OCI-LY3 (cell line): ENCODE results near the gene DIPK1A.

ENCODE experiments used
- H2AFZ ChIP-seq: fragments of 200-600, 300-600 bp; shearing (Covaris generic); 2 replicates; pipeline ENCODE4 v1.6.0; 2014; ENCODE audit warnings: antibody characterized with exemption, low read depth, low read length
- H3K27ac ChIP-seq: fragments of 200-600, 300-600 bp; sonication (generic); 2 replicates; pipeline ENCODE4 v1.5.1; 2014; ENCODE audit warnings: mild to moderate bottlenecking, low read length, moderate library complexity, mixed read lengths
- H3K27me3 ChIP-seq: fragments of 200-600, 300-600 bp; sonication (generic); 2 replicates; pipeline ENCODE4 v1.6.1; 2014; ENCODE audit warnings: low read depth, low read length, mixed read lengths
- H3K36me3 ChIP-seq: fragments of 200-600, 300-600 bp; sonication (generic); replicated peaks from 2 replicates; pipeline ENCODE3; 2014; ENCODE audit warnings: low read depth, low read length, mixed read lengths
- H3K4me1 ChIP-seq: fragments of 300-600, 200-600 bp; sonication (generic); 2 replicates; pipeline ENCODE4 v1.6.1; 2014; ENCODE audit warnings: low read length, mixed read lengths
- H3K4me2 ChIP-seq: fragments of 200-600, 300-600 bp; sonication (generic); 2 replicates; pipeline ENCODE4 v1.6.1; 2014; ENCODE audit warnings: low read length, mixed read lengths
- H3K4me3 ChIP-seq: fragments of 300-600, 200-600 bp; sonication (generic); 2 replicates; pipeline ENCODE4 v1.5.1; 2014; ENCODE audit warnings: antibody characterized with exemption, mild to moderate bottlenecking, low read length, moderate library complexity
- H3K79me2 ChIP-seq: fragments of 300-600, 200-600 bp; shearing (Covaris generic); 2 replicates; pipeline ENCODE4 v1.6.1; 2014; ENCODE audit warnings: mild to moderate bottlenecking, low read length, mixed read lengths
- H3K9ac ChIP-seq: fragments of 300-600, 200-600 bp; shearing (Covaris generic); 2 replicates; pipeline ENCODE4 v1.6.0; 2014; ENCODE audit warnings: mild to moderate bottlenecking, low read length, moderate library complexity
- H3K9me3 ChIP-seq: fragments of 200-600, 300-600 bp; shearing (Covaris generic); 2 replicates; pipeline ENCODE4 v1.6.1; 2014; ENCODE audit warnings: low read length, mixed read lengths; ENCODE audit not compliant: insufficient read depth
- H4K20me1 ChIP-seq: fragments of 200-600, 300-600 bp; sonication (generic); 2 replicates; pipeline ENCODE4 v1.6.1; 2016; ENCODE audit warnings: low read length, mixed read lengths; ENCODE audit not compliant: insufficient read depth
- EZH2phosphoT487 ChIP-seq: fragments of 200-600 bp; shearing (Covaris generic); IDR thresholded peaks from 2 replicates; pipeline ENCODE4 v1.6.1; 2018; ENCODE audit warnings: antibody characterized with exemption, mixed run types, low read depth
- TF ChIP-seq, protein P1 (sequence below): fragments of 200-600, 300-600 bp; sonication (generic); IDR thresholded peaks from 2 replicates; pipeline ENCODE4 v1.5.1; 2014; ENCODE audit warnings: antibody characterized with exemption, low read length, low read depth

The DIPK1A gene

DNA sequence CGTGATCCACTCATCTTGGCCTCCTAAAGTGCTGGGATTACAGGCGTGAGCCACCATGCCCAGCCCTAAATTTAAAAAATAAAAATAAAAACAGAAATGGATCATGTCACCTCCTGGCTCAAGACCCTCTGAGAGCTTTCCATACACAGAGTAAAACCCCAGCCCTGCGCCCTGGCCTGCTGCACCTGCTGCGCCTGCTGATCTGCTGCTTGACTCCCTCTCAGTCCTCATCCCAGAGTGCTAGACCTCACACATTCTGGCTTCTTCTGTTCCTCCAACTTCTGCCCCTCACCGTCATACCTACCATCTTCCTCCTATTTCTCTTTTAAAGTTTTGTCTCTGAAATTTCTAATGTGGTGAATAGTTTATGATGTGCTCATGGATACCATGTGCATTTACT, 42.7 kb upstream of the DIPK1A start:
- no peaks in the 10 kb centered on the region for H3K9me3 ChIP-seq
- H3K4me2 ChIP-seq: no peak overlapping the region
- TF ChIP-seq, protein P1, sequence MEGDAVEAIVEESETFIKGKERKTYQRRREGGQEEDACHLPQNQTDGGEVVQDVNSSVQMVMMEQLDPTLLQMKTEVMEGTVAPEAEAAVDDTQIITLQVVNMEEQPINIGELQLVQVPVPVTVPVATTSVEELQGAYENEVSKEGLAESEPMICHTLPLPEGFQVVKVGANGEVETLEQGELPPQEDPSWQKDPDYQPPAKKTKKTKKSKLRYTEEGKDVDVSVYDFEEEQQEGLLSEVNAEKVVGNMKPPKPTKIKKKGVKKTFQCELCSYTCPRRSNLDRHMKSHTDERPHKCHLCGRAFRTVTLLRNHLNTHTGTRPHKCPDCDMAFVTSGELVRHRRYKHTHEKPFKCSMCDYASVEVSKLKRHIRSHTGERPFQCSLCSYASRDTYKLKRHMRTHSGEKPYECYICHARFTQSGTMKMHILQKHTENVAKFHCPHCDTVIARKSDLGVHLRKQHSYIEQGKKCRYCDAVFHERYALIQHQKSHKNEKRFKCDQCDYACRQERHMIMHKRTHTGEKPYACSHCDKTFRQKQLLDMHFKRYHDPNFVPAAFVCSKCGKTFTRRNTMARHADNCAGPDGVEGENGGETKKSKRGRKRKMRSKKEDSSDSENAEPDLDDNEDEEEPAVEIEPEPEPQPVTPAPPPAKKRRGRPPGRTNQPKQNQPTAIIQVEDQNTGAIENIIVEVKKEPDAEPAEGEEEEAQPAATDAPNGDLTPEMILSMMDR: no peak
- TF ChIP-seq EZH2phosphoT487: no peak

DNA sequence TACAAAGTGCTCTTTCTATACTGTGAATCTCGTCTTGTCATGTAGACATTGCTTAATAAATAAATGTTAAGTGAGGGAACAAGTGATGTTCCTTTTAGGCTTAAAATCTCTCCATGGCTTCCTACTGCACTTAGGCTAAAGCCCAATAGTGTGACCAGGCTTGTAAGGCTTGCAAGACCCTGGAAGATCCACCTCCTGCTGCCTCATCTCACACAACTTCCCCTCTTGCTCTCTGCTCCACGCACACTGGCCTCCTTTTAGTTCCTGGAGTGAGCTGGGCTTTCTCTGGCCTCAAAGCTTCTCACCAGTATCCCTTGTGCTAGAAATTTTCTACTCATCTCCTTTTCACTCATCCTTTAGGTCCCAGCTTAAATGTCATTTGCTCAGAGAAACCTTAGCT, 41.5 kb upstream of the DIPK1A start:
- Histone ChIP-seq H3K4me1 (peaks cover 28% of the 10 kb centered on the region), H3K27ac (no peak overlapping the region), H2AFZ (no peak overlapping the region)

More for the DNA sequence above, 42.7 kb upstream of the DIPK1A start:
- Histone ChIP-seq H3K27me3 (no peaks in the 10 kb centered on the region), H2AFZ (no peak overlapping the region), H3K4me3 (no peak overlapping the region), H3K4me1 (peaks cover 28% of the 10 kb centered on the region), H3K27ac (no peak overlapping the region), H3K79me2 (no peaks in the 10 kb centered on the region), H4K20me1 (no peaks in the 10 kb centered on the region), H3K9ac (no peak overlapping the region), H3K36me3 (no peaks in the 10 kb centered on the region)

DNA sequence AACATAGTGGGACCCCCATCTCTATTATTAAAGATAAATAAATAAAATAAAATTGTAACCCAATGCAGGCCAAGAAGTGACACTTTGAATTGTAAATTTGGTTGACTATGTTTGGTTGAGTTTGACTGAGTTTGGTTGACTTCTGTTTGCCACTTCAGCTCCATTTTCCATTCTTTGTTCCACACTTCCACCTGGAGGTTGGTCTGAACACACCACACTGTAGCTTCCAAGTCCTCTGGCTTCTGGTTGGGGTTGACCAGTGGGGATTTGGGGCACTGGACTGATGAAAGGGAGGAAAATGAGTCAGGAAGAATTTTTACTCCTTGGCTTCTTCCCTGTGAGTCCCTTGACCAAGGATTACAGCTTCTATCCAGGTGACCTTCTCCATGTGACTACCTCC, 40.6 kb upstream of the DIPK1A start:
- Histone ChIP-seq H3K27ac (no peak overlapping the region), H3K79me2 (no peaks in the 10 kb centered on the region), H4K20me1 (no peaks in the 10 kb centered on the region), H3K4me2 (no peak overlapping the region), H3K9ac (no peak overlapping the region), H3K27me3 (no peaks in the 10 kb centered on the region), H3K36me3 (no peaks in the 10 kb centered on the region), H3K9me3 (no peaks in the 10 kb centered on the region), H2AFZ (no peak overlapping the region), H3K4me1 (peaks cover 28% of the 10 kb centered on the region), H3K4me3 (no peak overlapping the region)
- no peak for TF ChIP-seq EZH2phosphoT487
- TF ChIP-seq, protein P1: no peak

More for the DNA sequence above, 41.5 kb upstream of the DIPK1A start:
- Histone ChIP-seq H3K4me3 (no peak overlapping the region), H3K36me3 (no peaks in the 10 kb centered on the region), H3K4me2 (no peak overlapping the region), H3K27me3 (no peaks in the 10 kb centered on the region), H4K20me1 (no peaks in the 10 kb centered on the region), H3K79me2 (no peaks in the 10 kb centered on the region), H3K9me3 (no peaks in the 10 kb centered on the region), H3K9ac (no peak overlapping the region)
- TF ChIP-seq EZH2phosphoT487: no peak
- TF ChIP-seq, protein P1: no peak

DNA sequence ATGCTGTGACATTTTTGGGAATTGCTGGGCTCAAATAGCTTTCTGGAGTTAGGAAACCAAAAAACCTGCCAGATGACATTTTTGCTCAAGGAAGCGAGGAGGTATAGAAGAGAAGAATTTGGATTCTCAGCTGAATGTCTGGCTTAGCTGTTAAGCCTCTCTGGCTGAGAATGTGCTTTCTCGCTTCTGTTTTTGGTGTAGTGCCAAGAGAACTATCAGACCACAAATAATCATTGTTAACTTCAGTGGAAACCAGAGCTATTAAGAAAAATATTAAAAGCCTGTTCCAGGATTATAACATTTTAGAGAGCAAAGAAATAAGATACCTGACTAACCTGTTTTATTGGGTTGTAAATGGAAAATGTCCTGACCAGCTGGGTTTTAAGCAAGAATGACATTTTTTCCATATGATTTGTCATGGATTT, 39.5 kb upstream of the DIPK1A start:
- Histone ChIP-seq H3K27ac (no peak overlapping the region), H4K20me1 (no peaks in the 10 kb centered on the region), H2AFZ (no peak overlapping the region), H3K4me2 (peak overlapping the region; percentile 35), H3K79me2 (no peaks in the 10 kb centered on the region), H3K4me3 (no peak overlapping the region), H3K27me3 (no peaks in the 10 kb centered on the region), H3K9me3 (no peaks in the 10 kb centered on the region), H3K36me3 (no peaks in the 10 kb centered on the region), H3K9ac (no peak overlapping the region), H3K4me1 (peaks cover 28% of the 10 kb centered on the region)
- TF ChIP-seq EZH2phosphoT487: no peak
- TF ChIP-seq, protein P1: no peak
